Fibroblast of pulmonary artery (primary cell): ENCODE results near the gene PNPO.
A peak's percentile ranks its signal among the peaks of the same experiment; 100 is the strongest.

ENCODE experiments used
- DNase-seq: peaks from one replicate; pipeline ENCODE4 v3.0.0-alpha.2; 2010; ENCODE audit warnings: low read depth
- H3K4me3 ChIP-seq: replicated peaks from 2 replicates; pipeline ENCODE4 v1.5.1; 2011; ENCODE audit warnings: low read depth, mild to moderate bottlenecking, control low read depth, low read length, moderate library complexity
- CTCF ChIP-seq: IDR thresholded peaks from 2 replicates; pipeline ENCODE4 v1.5.1; 2011; ENCODE audit warnings: mild to moderate bottlenecking, control low read depth, low read length, inconsistent platforms; ENCODE audit errors: missing control alignments

PNPO gene

GRCh38 chr17:47897561-47897960, 43.8 kb upstream of the PNPO start:
- no peak for TF ChIP-seq CTCF
- H3K4me3 ChIP-seq = peak overlapping the region; percentile 68
- no peak for DNase-seq

GRCh38 chr17:47898241-47898640, 43.1 kb upstream of the PNPO start:
- DNase-seq = no peak
- TF ChIP-seq CTCF = no peak
- H3K4me3 ChIP-seq = no peak overlapping the region

- H3K4me3 ChIP-seq = no peak overlapping the region
- no peak for TF ChIP-seq CTCF
- no peak for DNase-seq
Observed at GRCh38 chr17:47899643-47900042, 41.7 kb upstream of the PNPO start.

- TF ChIP-seq CTCF = no peak
Observed at GRCh38 chr17:47901423-47901822, 39.9 kb upstream of the PNPO start.

GRCh38 chr17:47902039-47902744, 39.2 kb upstream of the PNPO start:
- no peak for DNase-seq
- no peak overlapping the region for H3K4me3 ChIP-seq
- TF ChIP-seq CTCF = no peak

More at GRCh38 chr17:47901423-47901822, 39.9 kb upstream of the PNPO start:
- no peak overlapping the region for H3K4me3 ChIP-seq
- DNase-seq = no peak

GRCh38 chr17:47905221-47905733, 36.1 kb upstream of the PNPO start:
- no peak overlapping the region for H3K4me3 ChIP-seq
- peak; percentile 87 for DNase-seq
- no peak for TF ChIP-seq CTCF

- no peak for TF ChIP-seq CTCF
- no peak overlapping the region for H3K4me3 ChIP-seq
- no peak for DNase-seq
Observed at GRCh38 chr17:47906443-47906842, 34.9 kb upstream of the PNPO start.
